Endothelial cell of umbilical vein (primary cell): ENCODE results near the gene CHMP4A. TPM values are rescaled to one million over a fixed set of nuclear protein-coding genes. Genes with fewer than 3 reads are reported as not detected.

Experiments
- BruUV-seq: library from RNA; stranded (reverse); fragments of 400-500 nt; replicated peaks from 2 replicates; lab custom pipeline; 2021; lab: Mats Ljungman, UMichigan
- CTCF ChIA-PET: fragments of 300-600, 350-600 bp; sonication (Branson Sonifier 250); formaldehyde crosslinking; loops from one replicate; lab custom pipeline; 2021; ENCODE audit warnings: antibody characterized with exemption, inconsistent platforms; lab: Charles Lee
- POLR2A ChIA-PET: fragments of 300-600, 350-600 bp; sonication (Branson Sonifier 250); formaldehyde crosslinking; loops from one replicate; lab custom pipeline; 2021; ENCODE audit warnings: antibody characterized with exemption, inconsistent platforms; lab: Charles Lee
- DNase-seq: peaks from one replicate; pipeline ENCODE4 v3.0.0-alpha.2; 2011; ENCODE audit warnings: low read depth, low spot score
- FAIRE-seq: peaks from 2 replicates; lab custom pipeline; 2011; peaks lifted over from hg19 to GRCh38; lab: Jason Lieb, UNC
- H2AFZ ChIP-seq: 2 replicates; pipeline ENCODE4 v1.6.0; 2012; ENCODE audit warnings: low read depth, low read length, control low read depth, inconsistent platforms
- H3K27ac ChIP-seq: 2 replicates; pipeline ENCODE4 v1.5.1; 2011; ENCODE audit warnings: low read depth, mild to moderate bottlenecking, control low read depth, low read length, moderate library complexity; ENCODE audit not compliant: insufficient read depth
- H3K27me3 ChIP-seq, 2 experiments: 2 replicates each; pipeline versions ENCODE4 v1.6.0 to v1.6.1; 2011; ENCODE audit warnings: low read length in 2 of 2, mixed read lengths in 1 of 2; ENCODE audit not compliant: control insufficient read depth in 2 of 2, insufficient read depth in 2 of 2
- H3K36me3 ChIP-seq, 2 experiments: 2 replicates in 1 of 2; 3 replicates in 1 of 2; pipeline ENCODE4 v1.5.1; 2011; ENCODE audit warnings: low read length in 2 of 2, mild to moderate bottlenecking in 1 of 2, moderate library complexity in 1 of 2; ENCODE audit not compliant: control insufficient read depth in 2 of 2, insufficient read depth in 2 of 2; ENCODE audit errors: extremely low read depth in 1 of 2
- H3K4me1 ChIP-seq: 3 replicates; pipeline ENCODE4 v1.5.1; 2011; ENCODE audit warnings: mild to moderate bottlenecking, low read length; ENCODE audit not compliant: control insufficient read depth, insufficient read depth; ENCODE audit errors: extremely low read depth
- H3K4me2 ChIP-seq: 2 replicates; pipeline ENCODE4 v1.6.1; 2011; ENCODE audit warnings: low read length, control low read depth, mixed read lengths; ENCODE audit not compliant: insufficient read depth
- H3K4me3 ChIP-seq, 3 experiments: fragments of 200-600 bp in 1 of 3; sonication (generic), shearing (Covaris generic) in 1 of 3; replicated peaks in 1 of 3; 2 replicates each; pipeline ENCODE4 v1.5.1; 2011 to 2016; ENCODE audit warnings: control low read depth in 3 of 3, low read length in 3 of 3, mild to moderate bottlenecking in 2 of 3, inconsistent platforms in 1 of 3, low read depth in 1 of 3, moderate library complexity in 1 of 3; ENCODE audit not compliant: insufficient read depth in 1 of 3
- H3K79me2 ChIP-seq: 2 replicates; pipeline ENCODE4 v1.6.0; 2012; ENCODE audit warnings: low read length, inconsistent platforms; ENCODE audit not compliant: control insufficient read depth, insufficient read depth
- H3K9ac ChIP-seq: replicated peaks from 2 replicates; pipeline ENCODE3; 2011; ENCODE audit warnings: low read length, control low read depth; ENCODE audit not compliant: insufficient read depth; ENCODE audit errors: extremely low read depth
- H3K9me1 ChIP-seq: replicated peaks from 3 replicates; pipeline ENCODE4 v1.6.0; 2011; ENCODE audit warnings: mild to moderate bottlenecking, low read length; ENCODE audit not compliant: control insufficient read depth, insufficient read depth; ENCODE audit errors: extremely low read depth
- H3K9me3 ChIP-seq: replicated peaks from 2 replicates; pipeline ENCODE4 v1.5.1; 2012; ENCODE audit warnings: low read length, inconsistent platforms; ENCODE audit not compliant: control insufficient read depth, insufficient read depth
- H4K20me1 ChIP-seq: replicated peaks from 2 replicates; pipeline ENCODE3; 2011; ENCODE audit warnings: mild to moderate bottlenecking, low read length; ENCODE audit not compliant: control insufficient read depth, insufficient read depth; ENCODE audit errors: extremely low read depth
- EZH2 ChIP-seq: IDR thresholded peaks from 2 replicates; pipeline ENCODE4 v1.6.1; 2012; ENCODE audit warnings: borderline replicate concordance, low read depth, mild to moderate bottlenecking, moderate library complexity, low read length, inconsistent platforms; ENCODE audit not compliant: severe bottlenecking
- GATA2 ChIP-seq: IDR thresholded peaks from 2 replicates; pipeline ENCODE4 v1.7.0; 2011; ENCODE audit warnings: low read depth, mild to moderate bottlenecking, moderate library complexity, mixed read lengths, low read length; ENCODE audit not compliant: insufficient read length, insufficient read depth
- MYC ChIP-seq: IDR thresholded peaks from one replicate; pipeline ENCODE4 v1.6.1; 2011; ENCODE audit warnings: mild to moderate bottlenecking, low read depth, low read length
- POLR2A ChIP-seq: IDR thresholded peaks from 2 replicates; pipeline ENCODE4 v1.6.1; 2012; ENCODE audit warnings: low read depth, mild to moderate bottlenecking, control low read depth, low read length
- POLR2AphosphoS5 ChIP-seq: IDR thresholded peaks from 2 replicates; pipeline ENCODE4 v1.6.1; 2012; ENCODE audit warnings: low read depth, mild to moderate bottlenecking, control low read depth, low read length, moderate library complexity; ENCODE audit not compliant: insufficient read depth
- dilution Hi-C: fragments of 300-500 bp; cut with MboI; formaldehyde crosslinking; loops from one replicate; pipeline ENCODE4 v1.15.0; 2019; ENCODE audit warnings: low sequenced_read_pairs; ENCODE audit not compliant: extremely low pct_ligation_motif_present
- intact Hi-C: fragments of 100-400 bp; cut with micrococcal nuclease; formaldehyde crosslinking; loops from one replicate; pipeline ENCODE4 v1.10.0; 2022
- polyA plus RNA-seq, 4 experiments: library from polyadenylated mRNA; depleted of rRNA in 3 of 4; stranded (reverse) in 3 of 4; unstranded in 1 of 4; fragments of >200 nt; gene quantifications; 2 replicates each; pipeline versions ENCODE4 v1.2.1 to v1.2.3, GENCODE V29; 2011 to 2012; ENCODE audit warnings: missing spikeins in 1 of 4
- total RNA-seq: library from RNA; stranded (reverse); gene quantifications from 2 replicates; pipeline ENCODE4 v1.2.3, GENCODE V29; 2021
- TF ChIP-seq, protein P1 (sequence below), 2 donors: IDR thresholded peaks; 1 replicate in 1 of 2; 2 replicates in 1 of 2; pipeline ENCODE4 v1.5.1; 2011; ENCODE audit warnings: low read length in 2 of 2, mild to moderate bottlenecking in 2 of 2, moderate library complexity in 2 of 2, control low read depth in 1 of 2, inconsistent platforms in 1 of 2, low read depth in 1 of 2; ENCODE audit not compliant: insufficient read depth in 1 of 2; ENCODE audit errors: extremely low read depth in 1 of 2

CHMP4A gene
- total and polyA plus RNA-seq, 2 donors (not counting 3 experiments of a cell fraction or from before 2014, with no cell fraction given): 40.9 to 46.4 TPM

DNA sequence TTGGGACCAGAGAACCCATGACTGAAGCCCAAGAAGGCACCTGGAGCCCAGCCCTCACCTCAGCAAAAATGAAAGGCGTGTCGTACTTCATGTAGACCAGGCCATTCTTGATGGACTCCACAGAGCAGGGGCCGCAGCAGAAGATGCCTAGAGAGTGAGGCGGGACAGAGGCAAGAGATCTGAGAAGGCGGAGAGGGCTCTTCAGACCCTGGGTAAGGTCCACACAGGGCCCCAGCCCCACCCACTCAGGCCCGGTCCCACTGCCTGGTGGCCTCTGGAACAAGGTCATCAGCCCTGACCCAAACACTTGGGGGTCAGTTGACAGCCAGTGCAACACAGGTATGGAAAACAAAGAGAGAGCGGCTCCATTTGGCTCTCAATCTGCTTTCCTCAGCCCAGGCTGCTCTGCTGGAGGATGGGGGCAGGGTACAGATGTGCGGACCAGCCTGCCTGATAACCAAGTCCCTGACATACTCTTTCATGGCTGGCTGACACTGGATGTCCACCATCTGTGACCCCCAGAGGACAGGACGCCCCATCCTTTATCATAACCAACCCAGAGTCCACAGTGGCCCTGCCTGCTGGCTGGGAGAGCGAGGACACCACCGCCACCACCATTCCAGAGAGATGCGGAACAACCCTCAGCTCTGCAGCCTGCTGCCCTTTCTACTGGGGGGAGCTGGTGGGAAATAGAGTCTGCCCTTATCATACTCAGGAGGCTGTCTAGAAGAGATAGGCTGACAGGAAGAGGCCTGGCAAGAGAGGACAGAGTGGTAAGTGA, 42.8 kb upstream of the CHMP4A start:
- POLR2A ChIA-PET: no interaction called here
- DNase-seq (no peak), FAIRE-seq (no peak)
- no peak overlapping the region for H3K4me3 ChIP-seq
- no TSS peak for BruUV-seq
- dilution Hi-C loops (no loop called here), intact Hi-C loops (no loop called here)
- no peaks in the 10 kb centered on the region for H3K27me3 ChIP-seq
- H3K27ac ChIP-seq: no peak overlapping the region
- no peaks in the 10 kb centered on the region for H3K9me1 ChIP-seq
- peaks cover 0 to 3% of the 10 kb centered on the region in 2 experiments for H3K36me3 ChIP-seq
- no peaks in the 10 kb centered on the region for H4K20me1 ChIP-seq
- H3K79me2 ChIP-seq: no peaks in the 10 kb centered on the region
- H3K4me1 ChIP-seq: no peaks in the 10 kb centered on the region
- H3K9me3 ChIP-seq: no peaks in the 10 kb centered on the region
- TF ChIP-seq POLR2AphosphoS5 (no peak), EZH2 (no peak), GATA2 (no peak)
- no peak overlapping the region for H3K9ac ChIP-seq
- no peak overlapping the region for H3K4me2 ChIP-seq
- CTCF ChIA-PET: interaction anchor here (1.0 to 1.2 kb wide), 2 partner anchors 16 to 41 kb away, joined by 3 to 4 read pairs; no protein-coding TSS in a partner anchor
- no peak overlapping the region for H2AFZ ChIP-seq

GRCh38 chr14:24255438-24255837, 42.1 kb upstream of the CHMP4A start:
- H3K27me3 ChIP-seq: no peaks in the 10 kb centered on the region
- intact Hi-C loops: no loop called here
- H3K9ac ChIP-seq: no peak overlapping the region
- TF ChIP-seq, protein P1, sequence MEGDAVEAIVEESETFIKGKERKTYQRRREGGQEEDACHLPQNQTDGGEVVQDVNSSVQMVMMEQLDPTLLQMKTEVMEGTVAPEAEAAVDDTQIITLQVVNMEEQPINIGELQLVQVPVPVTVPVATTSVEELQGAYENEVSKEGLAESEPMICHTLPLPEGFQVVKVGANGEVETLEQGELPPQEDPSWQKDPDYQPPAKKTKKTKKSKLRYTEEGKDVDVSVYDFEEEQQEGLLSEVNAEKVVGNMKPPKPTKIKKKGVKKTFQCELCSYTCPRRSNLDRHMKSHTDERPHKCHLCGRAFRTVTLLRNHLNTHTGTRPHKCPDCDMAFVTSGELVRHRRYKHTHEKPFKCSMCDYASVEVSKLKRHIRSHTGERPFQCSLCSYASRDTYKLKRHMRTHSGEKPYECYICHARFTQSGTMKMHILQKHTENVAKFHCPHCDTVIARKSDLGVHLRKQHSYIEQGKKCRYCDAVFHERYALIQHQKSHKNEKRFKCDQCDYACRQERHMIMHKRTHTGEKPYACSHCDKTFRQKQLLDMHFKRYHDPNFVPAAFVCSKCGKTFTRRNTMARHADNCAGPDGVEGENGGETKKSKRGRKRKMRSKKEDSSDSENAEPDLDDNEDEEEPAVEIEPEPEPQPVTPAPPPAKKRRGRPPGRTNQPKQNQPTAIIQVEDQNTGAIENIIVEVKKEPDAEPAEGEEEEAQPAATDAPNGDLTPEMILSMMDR (IDR thresholded peaks at IDR 0.05; ENCODE audit: extremely low read depth in 1 of 2, insufficient read depth in 1 of 2, low read depth in 1 of 2, low read length in 2 of 2): no peak
- no peak for TF ChIP-seq POLR2A
- TF ChIP-seq MYC: no peak
- no peak overlapping the region for H3K4me3 ChIP-seq
- BruUV-seq: no TSS peak
- H2AFZ ChIP-seq: no peak overlapping the region
- no peaks in the 10 kb centered on the region for H3K4me1 ChIP-seq
- ChIA-PET POLR2A (no interaction called here), CTCF (interaction anchor here (1.0 kb wide), 1 partner anchor 41 kb away, joined by 4 read pairs; no protein-coding TSS in a partner anchor)
- DNase-seq (no peak), FAIRE-seq (no peak)
- no peaks in the 10 kb centered on the region for H3K9me1 ChIP-seq
- no peaks in the 10 kb centered on the region for H3K79me2 ChIP-seq
- peaks cover 0 to 3% of the 10 kb centered on the region in 2 experiments for H3K36me3 ChIP-seq
- dilution Hi-C loops: no loop called here
- no peaks in the 10 kb centered on the region for H3K9me3 ChIP-seq
- no peak overlapping the region for H3K4me2 ChIP-seq
- H4K20me1 ChIP-seq: no peaks in the 10 kb centered on the region
- no peak overlapping the region for H3K27ac ChIP-seq
